ENCODE measurements around the gene ELAVL2.

ELAVL2 gene

GRCh38 chr9:23682891-23683431 lies 143.1 kb downstream of the ELAVL2 start:
- Histone ChIP-seq H3K18ac (ENCODE audit: low read length) (no peak overlapping the region), H3K4ac (ENCODE audit: low read length) (no peak overlapping the region), H2AK5ac (ENCODE audit: low read depth, low read length) (no peak overlapping the region), H2BK120ac (ENCODE audit: low read depth, low read length) (no peak overlapping the region), H3K27ac (replicated peaks; ENCODE audit: low read length) (no peak overlapping the region), H3K9me3 (replicated peaks in 1 of 2; ENCODE audit: control insufficient read depth in 2 of 2, insufficient read depth in 1 of 2, low read depth in 1 of 2, low read length in 2 of 2) (no peaks in the 10 kb centered on the region), H3K14ac (ENCODE audit: low read length) (no peak overlapping the region), H4K91ac (ENCODE audit: low read depth, low read length, poor library complexity) (no peak overlapping the region), H3K27me3 (ENCODE audit: control insufficient read depth in 3 of 3, insufficient read depth in 3 of 3, low read depth in 1 of 3, low read length in 3 of 3) (no peaks in the 10 kb centered on the region), H2BK12ac (ENCODE audit: low read length) (no peak overlapping the region), H2BK5ac (ENCODE audit: low read length) (no peak overlapping the region), H2BK15ac (ENCODE audit: low read length) (no peak overlapping the region), H3K23ac (ENCODE audit: low read depth, low read length, poor library complexity) (no peak overlapping the region), H2AFZ (ENCODE audit: low read length) (no peak overlapping the region), H3K4me1 (ENCODE audit: control insufficient read depth in 2 of 2, insufficient read depth in 1 of 2, low read depth in 1 of 2, low read length in 2 of 2) (peaks cover 0 to 16% of the 10 kb centered on the region in 2 donors), H3K79me1 (ENCODE audit: low read depth, low read length) (no peaks in the 10 kb centered on the region), H3K4me3 (ENCODE audit: low read length in 2 of 2) (no peak overlapping the region), H3K36me3 (replicated peaks in 1 of 2; ENCODE audit: control insufficient read depth in 2 of 2, insufficient read depth in 2 of 2, low read length in 2 of 2) (peaks cover 0 to 20% of the 10 kb centered on the region in 2 donors), H3K9ac (ENCODE audit: low read depth, low read length, poor library complexity) (no peak overlapping the region), H4K8ac (ENCODE audit: low read depth, low read length) (no peak overlapping the region), H3K4me2 (ENCODE audit: insufficient read depth, low read length, poor library complexity, severe bottlenecking) (no peak overlapping the region)
- WGBS, 2 donors (ENCODE audit: extremely low coverage in 2 of 2, insufficient read length in 2 of 2, insufficient replicate concordance in 1 of 2), result no CpG with 5 or more reads among the region's 3 CpGs
- no peak for DNase-seq (ENCODE audit: low spot score)

- Histone ChIP-seq H3K14ac (ENCODE audit: low read length) (no peak overlapping the region), H3K18ac (ENCODE audit: low read length) (no peak overlapping the region), H3K9me3 (replicated peaks in 1 of 2; ENCODE audit: control insufficient read depth in 2 of 2, insufficient read depth in 1 of 2, low read depth in 1 of 2, low read length in 2 of 2) (no peaks in the 10 kb centered on the region), H4K91ac (ENCODE audit: low read depth, low read length, poor library complexity) (no peak overlapping the region), H3K27ac (replicated peaks; ENCODE audit: low read length) (no peak overlapping the region), H2AK5ac (ENCODE audit: low read depth, low read length) (no peak overlapping the region), H3K23ac (ENCODE audit: low read depth, low read length, poor library complexity) (no peak overlapping the region), H3K9ac (ENCODE audit: low read depth, low read length, poor library complexity) (no peak overlapping the region), H3K36me3 (replicated peaks in 1 of 2; ENCODE audit: control insufficient read depth in 2 of 2, insufficient read depth in 2 of 2, low read length in 2 of 2) (peaks cover 0 to 23% of the 10 kb centered on the region in 2 donors), H2AFZ (ENCODE audit: low read length) (no peak overlapping the region), H2BK12ac (ENCODE audit: low read length) (no peak overlapping the region), H3K27me3 (ENCODE audit: control insufficient read depth in 3 of 3, insufficient read depth in 3 of 3, low read depth in 1 of 3, low read length in 3 of 3) (no peaks in the 10 kb centered on the region), H3K4me2 (ENCODE audit: insufficient read depth, low read length, poor library complexity, severe bottlenecking) (no peak overlapping the region), H3K79me1 (ENCODE audit: low read depth, low read length) (no peaks in the 10 kb centered on the region), H2BK5ac (ENCODE audit: low read length) (no peak overlapping the region), H2BK120ac (ENCODE audit: low read depth, low read length) (no peak overlapping the region), H2BK15ac (ENCODE audit: low read length) (no peak overlapping the region), H3K4me1 (ENCODE audit: control insufficient read depth in 2 of 2, insufficient read depth in 1 of 2, low read depth in 1 of 2, low read length in 2 of 2) (peaks cover 0 to 16% of the 10 kb centered on the region in 2 donors), H4K8ac (ENCODE audit: low read depth, low read length) (no peak overlapping the region), H3K4me3 (ENCODE audit: low read length in 2 of 2) (no peak overlapping the region), H3K4ac (ENCODE audit: low read length) (no peak overlapping the region)
- DNase-seq (ENCODE audit: low spot score), result no peak
- no CpG with 5 or more reads among the region's 9 CpGs for WGBS, 2 donors (ENCODE audit: extremely low coverage in 2 of 2, insufficient read length in 2 of 2, insufficient replicate concordance in 1 of 2)
Observed at GRCh38 chr9:23682352-23682751, 143.7 kb downstream of the ELAVL2 start.

- Histone ChIP-seq H3K36me3 (replicated peaks in 1 of 2; ENCODE audit: control insufficient read depth in 2 of 2, insufficient read depth in 2 of 2, low read length in 2 of 2) (peaks cover 2 to 41% of the 10 kb centered on the region in 2 donors), H2BK120ac (ENCODE audit: low read depth, low read length) (no peak overlapping the region), H2BK15ac (ENCODE audit: low read length) (no peak overlapping the region), H3K27me3 (ENCODE audit: control insufficient read depth in 3 of 3, insufficient read depth in 3 of 3, low read depth in 1 of 3, low read length in 3 of 3) (no peaks in the 10 kb centered on the region), H2BK5ac (ENCODE audit: low read length) (no peak overlapping the region), H3K4ac (ENCODE audit: low read length) (no peak overlapping the region), H3K79me1 (ENCODE audit: low read depth, low read length) (no peaks in the 10 kb centered on the region), H2BK12ac (ENCODE audit: low read length) (no peak overlapping the region), H3K4me3 (ENCODE audit: low read length in 2 of 2) (no peak overlapping the region), H4K8ac (ENCODE audit: low read depth, low read length) (no peak overlapping the region), H3K23ac (ENCODE audit: low read depth, low read length, poor library complexity) (no peak overlapping the region), H3K27ac (replicated peaks; ENCODE audit: low read length) (no peak overlapping the region), H3K4me2 (ENCODE audit: insufficient read depth, low read length, poor library complexity, severe bottlenecking) (no peak overlapping the region), H3K18ac (ENCODE audit: low read length) (no peak overlapping the region), H3K4me1 (ENCODE audit: control insufficient read depth in 2 of 2, insufficient read depth in 1 of 2, low read depth in 1 of 2, low read length in 2 of 2) (no peaks in the 10 kb centered on the region), H3K9me3 (replicated peaks in 1 of 2; ENCODE audit: control insufficient read depth in 2 of 2, insufficient read depth in 1 of 2, low read depth in 1 of 2, low read length in 2 of 2) (no peaks in the 10 kb centered on the region), H2AK5ac (ENCODE audit: low read depth, low read length) (no peak overlapping the region), H3K9ac (ENCODE audit: low read depth, low read length, poor library complexity) (no peak overlapping the region), H3K14ac (ENCODE audit: low read length) (no peak overlapping the region), H2AFZ (ENCODE audit: low read length) (no peak overlapping the region), H4K91ac (ENCODE audit: low read depth, low read length, poor library complexity) (no peak overlapping the region)
- no CpG with 5 or more reads among the region's 3 CpGs for WGBS, 2 donors (ENCODE audit: extremely low coverage in 2 of 2, insufficient read length in 2 of 2, insufficient replicate concordance in 1 of 2)
- DNase-seq (ENCODE audit: low spot score), result no peak
Observed at GRCh38 chr9:23677446-23677845, 148.6 kb downstream of the ELAVL2 start.

GRCh38 chr9:23674016-23674585 lies 151.9 kb downstream of the ELAVL2 start:
- no peak overlapping the region for H2BK12ac ChIP-seq (ENCODE audit: low read length)
- H2AFZ ChIP-seq (ENCODE audit: low read length), result no peak overlapping the region
- no peak overlapping the region for H2AK5ac ChIP-seq (ENCODE audit: low read depth, low read length)
- no peak overlapping the region for H3K23ac ChIP-seq (ENCODE audit: low read depth, low read length, poor library complexity)
- H3K27ac ChIP-seq (replicated peaks; ENCODE audit: low read length), result no peak overlapping the region
- H3K14ac ChIP-seq (ENCODE audit: low read length), result no peak overlapping the region
- H4K91ac ChIP-seq (ENCODE audit: low read depth, low read length, poor library complexity), result no peak overlapping the region
- no peak overlapping the region for H3K4me3 ChIP-seq (ENCODE audit: low read length in 2 of 2)
- H3K18ac ChIP-seq (ENCODE audit: low read length), result no peak overlapping the region
- H3K36me3 ChIP-seq (replicated peaks in 1 of 2; ENCODE audit: control insufficient read depth in 2 of 2, insufficient read depth in 2 of 2, low read length in 2 of 2), result peaks cover 4 to 68% of the 10 kb centered on the region in 2 donors
- H3K4me1 ChIP-seq (ENCODE audit: control insufficient read depth in 2 of 2, insufficient read depth in 1 of 2, low read depth in 1 of 2, low read length in 2 of 2), result no peaks in the 10 kb centered on the region
- no peak overlapping the region for H3K9ac ChIP-seq (ENCODE audit: low read depth, low read length, poor library complexity)
- no peak overlapping the region for H2BK15ac ChIP-seq (ENCODE audit: low read length)
- H3K4ac ChIP-seq (ENCODE audit: low read length), result no peak overlapping the region
- no peak overlapping the region for H4K8ac ChIP-seq (ENCODE audit: low read depth, low read length)
- H2BK120ac ChIP-seq (ENCODE audit: low read depth, low read length), result no peak overlapping the region
- DNase-seq (ENCODE audit: low spot score), result no peak
- no peak overlapping the region for H3K4me2 ChIP-seq (ENCODE audit: insufficient read depth, low read length, poor library complexity, severe bottlenecking)
- H3K27me3 ChIP-seq (ENCODE audit: control insufficient read depth in 3 of 3, insufficient read depth in 3 of 3, low read depth in 1 of 3, low read length in 3 of 3), result no peaks in the 10 kb centered on the region
- no CpG with 5 or more reads among the region's 6 CpGs for WGBS, 2 donors (ENCODE audit: extremely low coverage in 2 of 2, insufficient read length in 2 of 2, insufficient replicate concordance in 1 of 2)
- H2BK5ac ChIP-seq (ENCODE audit: low read length), result no peak overlapping the region
- no peaks in the 10 kb centered on the region for H3K9me3 ChIP-seq (replicated peaks in 1 of 2; ENCODE audit: control insufficient read depth in 2 of 2, insufficient read depth in 1 of 2, low read depth in 1 of 2, low read length in 2 of 2)
- no peaks in the 10 kb centered on the region for H3K79me1 ChIP-seq (ENCODE audit: low read depth, low read length)
